Right cardiac atrium (tissue), 5 donors: ENCODE results near the gene HRH2. TPM values are rescaled to one million over a fixed set of nuclear protein-coding genes. Genes with fewer than 3 reads are reported as not detected.
"Not testable (repeated sequence)": the region's sequence is repeated elsewhere in the genome, so short reads cannot be mapped to it uniquely, and the experiment has no call there.

Source experiments
- ATAC-seq, 2 donors: fragments of 200-7000 bp; cut with Tn5 transposase; one replicate each; pipeline versions ENCODE4 v1.8.0 to v1.9.1; 2020; ENCODE audit warnings: moderate library complexity in 2 of 2, mild to moderate bottlenecking in 1 of 2
- DNase-seq, 3 donors: peaks; one replicate each; pipeline ENCODE4 v3.0.0-alpha.2; 2020
- H3K27ac ChIP-seq: one replicate; pipeline ENCODE4 v1.5.1; 2013; ENCODE audit warnings: mild to moderate bottlenecking, low read length, control low read depth, moderate library complexity
- H3K27me3 ChIP-seq: one replicate; pipeline ENCODE4 v1.6.1; 2013; ENCODE audit not compliant: control insufficient read depth, insufficient read depth
- H3K4me1 ChIP-seq: one replicate; pipeline ENCODE4 v1.6.1; 2013; ENCODE audit warnings: low read length; ENCODE audit not compliant: control insufficient read depth, insufficient read depth
- H3K4me3 ChIP-seq: one replicate; pipeline ENCODE4 v1.5.1; 2013; ENCODE audit warnings: low read length, control low read depth
- H3K9me3 ChIP-seq: one replicate; pipeline ENCODE4 v1.6.1; 2013; ENCODE audit warnings: low read length; ENCODE audit not compliant: control insufficient read depth
- WGBS: extraction: QIAGEN DNeasy Blood & Tissue Kit; methylation state at CpG from one replicate; pipeline ENCODE4 v1.1.7; 2013; 5-methylcytosine and 5-hydroxymethylcytosine counted together
- intact Hi-C, 4 donors: fragments of 100-400 bp; cut with DNase I; formaldehyde crosslinking; loops; one replicate each; pipeline versions ENCODE4 v1.11.0 to v1.14.0; 2022 to 2023
- polyA plus RNA-seq: library from polyadenylated mRNA; stranded (reverse); fragments of 200-250 nt; gene quantifications from one replicate; pipeline ENCODE4 v1.2.3, GENCODE V29; 2013
- total RNA-seq, 4 donors: library from RNA; stranded (reverse); fragmentation: NEBNext Ultra II Directional; extraction: Animal tissue kit (Norgen Biotek cat#: 25700); gene quantifications; one replicate each; pipeline ENCODE4 v1.2.1, GENCODE V29; 2021
- donor health status: healthy with polysubstance abuse.
- donor health status: DM: no; HTN: yes; CAD: no.
- donor health status: DM: no; HTN: no; CAD: no.
- donor health status: DM: no; HTN: yes; CAD: no; lungs with severe emphysema.
- donor health status: DM: yes; HTN: yes; CAD: no.

HRH2 gene
- total and polyA plus RNA-seq, 5 donors = 18.6 to 37.5 (median 31.2) TPM

- no peak overlapping the region for H3K27ac ChIP-seq
- no peaks in the 10 kb centered on the region for H3K27me3 ChIP-seq
- DNase-seq = no peak
- no peak overlapping the region for H3K4me3 ChIP-seq
- ATAC-seq = no peak
- intact Hi-C loops = no loop called here
- H3K9me3 ChIP-seq = peaks cover 1% of the 10 kb centered on the region
- no peaks in the 10 kb centered on the region for H3K4me1 ChIP-seq
- 85% methylated on average over 4 of the region's 4 CpGs for WGBS
Observed at GRCh38 chr5:175642998-175643397, 14.9 kb upstream of the HRH2 start.

- H3K27ac ChIP-seq = no peak overlapping the region
- peaks cover 5% of the 10 kb centered on the region for H3K9me3 ChIP-seq
- DNase-seq = no peak
- no peak overlapping the region for H3K4me3 ChIP-seq
- intact Hi-C loops = no loop called here
- H3K4me1 ChIP-seq = no peaks in the 10 kb centered on the region
- WGBS = 87% methylated on average over 3 of the region's 3 CpGs
- ATAC-seq = no peak
- no peaks in the 10 kb centered on the region for H3K27me3 ChIP-seq
Observed at GRCh38 chr5:175646251-175646650, 11.6 kb upstream of the HRH2 start.

GRCh38 chr5:175649967-175650366, 7.9 kb upstream of the HRH2 start:
- Histone ChIP-seq H3K4me1 (no peaks in the 10 kb centered on the region), H3K27me3 (no peaks in the 10 kb centered on the region), H3K9me3 (peaks cover 5% of the 10 kb centered on the region), H3K27ac (no peak overlapping the region), H3K4me3 (no peak overlapping the region)
- intact Hi-C loops = no loop called here
- 100% methylated on average over 1 of the region's 1 CpG for WGBS
- no peak for DNase-seq
- ATAC-seq = no peak

- intact Hi-C loops, H3K4me3 ChIP-seq, H3K27ac ChIP-seq, H3K27me3 ChIP-seq, H3K4me1 ChIP-seq, H3K9me3 ChIP-seq, ATAC-seq, DNase-seq: not testable (repeated sequence)
Observed at GRCh38 chr5:175650430-175651205, 7.3 kb upstream of the HRH2 start.

GRCh38 chr5:175652741-175653663, 4.9 kb upstream of the HRH2 start:
- Histone ChIP-seq H3K27ac (no peak overlapping the region), H3K4me3 (no peak overlapping the region), H3K9me3 (peaks cover 4% of the 10 kb centered on the region), H3K4me1 (no peaks in the 10 kb centered on the region), H3K27me3 (no peaks in the 10 kb centered on the region)
- intact Hi-C loops = no loop called here
- WGBS = 68% methylated on average over 11 of the region's 11 CpGs
- DNase-seq (no peak), ATAC-seq (no peak)

- 91% methylated on average over 4 of the region's 4 CpGs for WGBS
- intact Hi-C loops = no loop called here
- ATAC-seq (no peak), DNase-seq (no peak)
- Histone ChIP-seq H3K4me1 (peaks cover 1% of the 10 kb centered on the region), H3K4me3 (no peak overlapping the region), H3K9me3 (peaks cover 3% of the 10 kb centered on the region), H3K27me3 (no peaks in the 10 kb centered on the region), H3K27ac (no peak overlapping the region)
Observed at GRCh38 chr5:175653763-175654162, 4.1 kb upstream of the HRH2 start.

- DNase-seq = no peak
- intact Hi-C loops = no loop called here
- ATAC-seq = no peak
Observed at GRCh38 chr5:175654339-175654738, 3.5 kb upstream of the HRH2 start.

GRCh38 chr5:175654807-175655206, 3.1 kb upstream of the HRH2 start:
- Histone ChIP-seq H3K4me1 (peaks cover 6% of the 10 kb centered on the region), H3K27me3 (no peaks in the 10 kb centered on the region), H3K4me3 (no peak overlapping the region), H3K27ac (no peak overlapping the region), H3K9me3 (peaks cover 2% of the 10 kb centered on the region)
- ATAC-seq (no peak), DNase-seq (no peak)
- intact Hi-C loops = no loop called here
- WGBS = 74% methylated on average over 8 of the region's 8 CpGs

More at GRCh38 chr5:175654339-175654738, 3.5 kb upstream of the HRH2 start:
- no peak overlapping the region for H3K4me3 ChIP-seq
- 87% methylated on average over 7 of the region's 7 CpGs for WGBS
- H3K27ac ChIP-seq = no peak overlapping the region
- H3K27me3 ChIP-seq = no peaks in the 10 kb centered on the region
- peaks cover 3% of the 10 kb centered on the region for H3K9me3 ChIP-seq
- peaks cover 3% of the 10 kb centered on the region for H3K4me1 ChIP-seq

GRCh38 chr5:175655411-175655810, 2.5 kb upstream of the HRH2 start:
- 54% methylated on average over 2 of the region's 2 CpGs for WGBS
- intact Hi-C loops = no loop called here

GRCh38 chr5:175656966-175657365, 905 bp upstream of the HRH2 start:
- no peak overlapping the region for H3K27ac ChIP-seq
- intact Hi-C loops = no loop called here

More at GRCh38 chr5:175655411-175655810, 2.5 kb upstream of the HRH2 start:
- Histone ChIP-seq H3K27ac (no peak overlapping the region), H3K27me3 (no peaks in the 10 kb centered on the region), H3K4me1 (peaks cover 6% of the 10 kb centered on the region), H3K9me3 (no peaks in the 10 kb centered on the region), H3K4me3 (no peak overlapping the region)
- DNase-seq (no peak), ATAC-seq (no peak)

More at GRCh38 chr5:175656966-175657365, 905 bp upstream of the HRH2 start:
- peaks cover 6% of the 10 kb centered on the region for H3K4me1 ChIP-seq
- DNase-seq (no peak), ATAC-seq (no peak)
- H3K27me3 ChIP-seq = no peaks in the 10 kb centered on the region
- no peaks in the 10 kb centered on the region for H3K9me3 ChIP-seq
- 40% methylated on average over 8 of the region's 8 CpGs for WGBS
- no peak overlapping the region for H3K4me3 ChIP-seq
